Left renal cortex interstitium (tissue), 4 donors: Measurements from ENCODE around the gene FBXL13. TPM values are rescaled to one million over a fixed set of nuclear protein-coding genes. Genes with fewer than 3 reads are reported as not detected.
A peak's percentile ranks its signal among the peaks of the same experiment; 100 is the strongest.
"Not testable (repeated sequence)": the region's sequence is repeated elsewhere in the genome, so short reads cannot be mapped to it uniquely, and the experiment has no call there.

Source experiments
- DNase-seq, 4 donors: peaks; one replicate each; pipeline ENCODE4 v3.0.0-alpha.2; 2013; ENCODE audit warnings: low read depth in 4 of 4, low spot score in 2 of 4, missing footprints in 1 of 4
- polyA plus RNA-seq, 4 donors: library from polyadenylated mRNA; unstranded; fragments of 120-200 nt; gene quantifications; one replicate each; pipeline ENCODE4 v1.2.1, GENCODE V29; 2013; ENCODE audit not compliant: insufficient read length in 4 of 4

Gene FBXL13
- polyA plus RNA-seq, 4 donors = 1.5 to 4.1 (median 3.3) TPM

- DNase-seq = peak in 3 of 4 donors; percentile 63 to 89 (median 85)
Observed at GRCh38 chr7:102912742-102913141, 161.9 kb downstream of the FBXL13 start, which contains the start of gene LRRC17. LRRC17 (plus strand) TSS chr7:102913000; CDS start chr7:102933914, 20,914 bp downstream.

- no peak for DNase-seq
Observed at GRCh38 chr7:102908676-102909075, 165.9 kb downstream of the FBXL13 start.

GRCh38 chr7:102903576-102903975 lies 171.0 kb downstream of the FBXL13 start:
- not testable (repeated sequence) for DNase-seq

GRCh38 chr7:102902052-102902451 lies 172.5 kb downstream of the FBXL13 start:
- not testable (repeated sequence) for DNase-seq

- DNase-seq = no peak
Observed at GRCh38 chr7:102898532-102898859, 176.1 kb downstream of the FBXL13 start.

- no peak for DNase-seq
Observed at GRCh38 chr7:102897856-102898531, 176.6 kb downstream of the FBXL13 start.

GRCh38 chr7:102897211-102897631 lies 177.4 kb downstream of the FBXL13 start:
- peak in 1 of 4 donors; percentile 66 for DNase-seq

GRCh38 chr7:102896585-102896984 lies 178.0 kb downstream of the FBXL13 start:
- no peak for DNase-seq

GRCh38 chr7:102895602-102896001 lies 179.0 kb downstream of the FBXL13 start:
- DNase-seq = no peak

GRCh38 chr7:102892631-102893278 lies 181.8 kb downstream of the FBXL13 start:
- DNase-seq = no peak

- no peak for DNase-seq
Observed at GRCh38 chr7:102891693-102892261, 182.8 kb downstream of the FBXL13 start.

GRCh38 chr7:102890971-102891692 lies 183.5 kb downstream of the FBXL13 start:
- no peak for DNase-seq

- no peak for DNase-seq
Observed at GRCh38 chr7:102890292-102890970, 184.2 kb downstream of the FBXL13 start.

- DNase-seq = no peak
Observed at GRCh38 chr7:102889851-102890250, 184.7 kb downstream of the FBXL13 start.

GRCh38 chr7:102888561-102889233 lies 185.9 kb downstream of the FBXL13 start:
- no peak for DNase-seq

GRCh38 chr7:102883098-102883860 lies 191.3 kb downstream of the FBXL13 start:
- DNase-seq = no peak

- DNase-seq = no peak
Observed at GRCh38 chr7:102875700-102876295, 198.8 kb downstream of the FBXL13 start.

GRCh38 chr7:102874966-102875365 lies 199.6 kb downstream of the FBXL13 start:
- no peak for DNase-seq
